ENCODE measurements around the gene ENKUR. TPM values are rescaled to one million over a fixed set of nuclear protein-coding genes. Genes with fewer than 3 reads are reported as not detected.

ENKUR gene
- total RNA-seq, 1 experiment from 2014 or later, result 0.32 TPM

- Histone ChIP-seq H3K4me3 (replicated peaks in 1 of 2; ENCODE audit: low read depth in 1 of 2, low read length in 2 of 2) (no peak overlapping the region), H3K4me1 (ENCODE audit: control insufficient read depth in 1 of 2, insufficient read depth in 2 of 2, low read length in 2 of 2) (peaks cover 24 to 45% of the 10 kb centered on the region in 2 experiments), H3K27me3 (ENCODE audit: insufficient read depth, low read length) (no peaks in the 10 kb centered on the region), H3K27ac (ENCODE audit: low read depth, low read length) (peak overlapping the region; percentile 2; the same call in 1 of the 2 replicates), H3K79me2 (ENCODE audit: insufficient read depth, low read length) (no peaks in the 10 kb centered on the region), H3K9me3 (ENCODE audit: control insufficient read depth in 1 of 2, insufficient read depth in 1 of 2, low read depth in 1 of 2, low read length in 2 of 2) (no peaks in the 10 kb centered on the region), H3K4me2 (ENCODE audit: low read length) (peak overlapping the region; percentile 51), H4K20me1 (ENCODE audit: insufficient read depth) (no peaks in the 10 kb centered on the region), H3K9me2 (ENCODE audit: insufficient read depth) (no peaks in the 10 kb centered on the region), H3K9ac (ENCODE audit: low read length) (no peak overlapping the region), H3K36me3 (ENCODE audit: control insufficient read depth in 1 of 2, insufficient read depth in 2 of 2, low read length in 2 of 2) (no peaks in the 10 kb centered on the region), H2AFZ (ENCODE audit: low read depth, low read length, poor library complexity, severe bottlenecking) (peak overlapping the region; percentile 49)
- TF ChIP-seq YY1 (IDR thresholded peaks at IDR 0.05; ENCODE audit: extremely low read depth, insufficient replicate concordance, low read depth, low read length) (no peak), RAD21 (IDR thresholded peaks at IDR 0.05; ENCODE audit: low read depth) (no peak), JUND (IDR thresholded peaks at IDR 0.05) (no peak), SIN3A (IDR thresholded peaks at IDR 0.05; ENCODE audit: low read depth) (no peak), REST (IDR thresholded peaks at IDR 0.05; ENCODE audit: low read depth) (no peak), CTCF (IDR thresholded peaks at IDR 0.05 in 2 of 3, conservative IDR thresholded peaks at IDR 0.05 in 1 of 3; ENCODE audit: borderline replicate concordance in 1 of 3, insufficient read depth in 1 of 3, low read depth in 2 of 3, low read length in 2 of 3) (no peak), ZFX (IDR thresholded peaks at IDR 0.05) (no peak), FOSL1 (IDR thresholded peaks at IDR 0.05; ENCODE audit: low read depth) (no peak), EZH2 (IDR thresholded peaks at IDR 0.05) (no peak), EGR1 (IDR thresholded peaks at IDR 0.05; ENCODE audit: low read depth) (no peak), TCF7L2 (IDR thresholded peaks at IDR 0.05; ENCODE audit: borderline replicate concordance, extremely low read depth, insufficient read depth, insufficient read length) (no peak), SP1 (IDR thresholded peaks at IDR 0.05; ENCODE audit: low read depth) (no peak), ELF1 (IDR thresholded peaks at IDR 0.05; ENCODE audit: borderline replicate concordance, low read depth) (no peak)
- TF ChIP-seq, protein P1, sequence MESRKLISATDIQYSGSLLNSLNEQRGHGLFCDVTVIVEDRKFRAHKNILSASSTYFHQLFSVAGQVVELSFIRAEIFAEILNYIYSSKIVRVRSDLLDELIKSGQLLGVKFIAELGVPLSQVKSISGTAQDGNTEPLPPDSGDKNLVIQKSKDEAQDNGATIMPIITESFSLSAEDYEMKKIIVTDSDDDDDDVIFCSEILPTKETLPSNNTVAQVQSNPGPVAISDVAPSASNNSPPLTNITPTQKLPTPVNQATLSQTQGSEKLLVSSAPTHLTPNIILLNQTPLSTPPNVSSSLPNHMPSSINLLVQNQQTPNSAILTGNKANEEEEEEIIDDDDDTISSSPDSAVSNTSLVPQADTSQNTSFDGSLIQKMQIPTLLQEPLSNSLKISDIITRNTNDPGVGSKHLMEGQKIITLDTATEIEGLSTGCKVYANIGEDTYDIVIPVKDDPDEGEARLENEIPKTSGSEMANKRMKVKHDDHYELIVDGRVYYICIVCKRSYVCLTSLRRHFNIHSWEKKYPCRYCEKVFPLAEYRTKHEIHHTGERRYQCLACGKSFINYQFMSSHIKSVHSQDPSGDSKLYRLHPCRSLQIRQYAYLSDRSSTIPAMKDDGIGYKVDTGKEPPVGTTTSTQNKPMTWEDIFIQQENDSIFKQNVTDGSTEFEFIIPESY (IDR thresholded peaks at IDR 0.05; ENCODE audit: extremely low read depth, insufficient replicate concordance, low read length), result no peak
- CTCF ChIA-PET, result no interaction called here
- ATAC-seq, result peak; percentile 38
- POLR2A ChIA-PET, result no interaction called here
- intact Hi-C loops (cut with micrococcal nuclease), result no loop called here
- BruUV-seq (replicated peaks), result no TSS peak
- RAD21 ChIA-PET (ENCODE audit: low non-redundant PET in 1 of 2, low total read pairs in 2 of 2, uncharacterized antibody in 2 of 2, unreplicated experiment in 2 of 2), result no interaction called here
- no peak for DNase-seq (ENCODE audit: low read depth, low spot score)
Measured at GRCh38 chr10:24958721-24959381, 57.1 kb downstream of the ENKUR start.

Data from HCT116 (cell line).